CD14-positive monocyte (primary cell): ENCODE data around the gene CDH23. TPM values are rescaled to one million over a fixed set of nuclear protein-coding genes. Genes with fewer than 3 reads are reported as not detected.

ENCODE experiments used
- DNase-seq, 3 donors: peaks; one replicate each; pipeline ENCODE4 v3.0.0-alpha.2; 2011 to 2022
- H2AFZ ChIP-seq: 2 replicates; pipeline ENCODE4 v1.6.0; 2012; ENCODE audit warnings: mild to moderate bottlenecking, low read depth, low read length, inconsistent platforms; ENCODE audit not compliant: insufficient read depth, poor library complexity, severe bottlenecking
- H3K27ac ChIP-seq, 2 donors: 1 replicate in 1 of 2; 2 replicates in 1 of 2; pipeline ENCODE4 v1.5.1; 2012 to 2013; ENCODE audit warnings: low read length in 2 of 2, control low read depth in 1 of 2, inconsistent platforms in 1 of 2, low read depth in 1 of 2, mild to moderate bottlenecking in 1 of 2
- H3K27me3 ChIP-seq, 2 donors: one replicate each; pipeline versions ENCODE4 v1.6.0 to v1.6.1; 2011 to 2013; ENCODE audit warnings: low read length in 2 of 2; ENCODE audit not compliant: control insufficient read depth in 2 of 2, insufficient read depth in 2 of 2
- H3K36me3 ChIP-seq, 2 donors: replicated peaks in 1 of 2; 1 replicate in 1 of 2; 2 replicates in 1 of 2; pipeline versions ENCODE4 v1.5.1 to v1.6.1; 2012 to 2013; ENCODE audit warnings: low read length in 2 of 2, control low read depth in 1 of 2, inconsistent platforms in 1 of 2, mild to moderate bottlenecking in 1 of 2; ENCODE audit not compliant: insufficient read depth in 2 of 2, control insufficient read depth in 1 of 2
- H3K4me1 ChIP-seq, 2 donors: 1 replicate in 1 of 2; 2 replicates in 1 of 2; pipeline versions ENCODE4 v1.5.1 to v1.6.1; 2012 to 2013; ENCODE audit warnings: low read length in 2 of 2, control low read depth in 1 of 2, inconsistent platforms in 1 of 2, mild to moderate bottlenecking in 1 of 2, moderate library complexity in 1 of 2; ENCODE audit not compliant: insufficient read depth in 2 of 2, control insufficient read depth in 1 of 2
- H3K4me2 ChIP-seq: replicated peaks from 2 replicates; pipeline ENCODE3; 2012; ENCODE audit warnings: low read length, moderate library complexity, mild to moderate bottlenecking; ENCODE audit not compliant: poor library complexity, severe bottlenecking; ENCODE audit errors: extremely low read depth
- H3K4me3 ChIP-seq, 3 experiments: fragments of 200-600 bp in 1 of 3; sonication (generic) in 1 of 3; replicated peaks in 1 of 3; 1 replicate in 2 of 3; 2 replicates in 1 of 3; pipeline ENCODE4 v1.5.1; 2011 to 2013; ENCODE audit warnings: low read length in 3 of 3, mild to moderate bottlenecking in 3 of 3, control low read depth in 2 of 3, low read depth in 2 of 3, inconsistent platforms in 1 of 3, moderate library complexity in 1 of 3
- H3K79me2 ChIP-seq: 2 replicates; pipeline ENCODE4 v1.6.0; 2012; ENCODE audit warnings: mild to moderate bottlenecking, control low read depth, inconsistent platforms, low read length, moderate library complexity; ENCODE audit not compliant: insufficient read depth
- H3K9ac ChIP-seq: 2 replicates; pipeline ENCODE4 v1.6.0; 2017; ENCODE audit warnings: low read length, mild to moderate bottlenecking; ENCODE audit not compliant: insufficient read depth, poor library complexity, severe bottlenecking
- H3K9me3 ChIP-seq, 2 donors: replicated peaks in 1 of 2; 1 replicate in 1 of 2; 2 replicates in 1 of 2; pipeline versions ENCODE4 v1.5.1 to v1.6.1; 2012 to 2013; ENCODE audit warnings: low read length in 2 of 2, control low read depth in 1 of 2; ENCODE audit not compliant: control insufficient read depth in 1 of 2, insufficient read depth in 1 of 2
- H4K20me1 ChIP-seq: 2 replicates; pipeline ENCODE4 v1.6.0; 2012; ENCODE audit warnings: mild to moderate bottlenecking, low read length, control low read depth, moderate library complexity; ENCODE audit not compliant: insufficient read depth
- H3K27ac Mint-ChIP-seq, 7 donors: one replicate each; pipeline ENCODE4 v1.8.0; 2020; ENCODE audit warnings: mild to moderate bottlenecking in 7 of 7, mixed read lengths in 7 of 7, moderate library complexity in 6 of 7, inconsistent platforms in 2 of 7
- H3K27me3 Mint-ChIP-seq, 3 donors: one replicate each; pipeline ENCODE4 v1.8.0; 2021 to 2022; ENCODE audit warnings: low read depth in 3 of 3, mild to moderate bottlenecking in 3 of 3, mixed read lengths in 3 of 3, moderate library complexity in 3 of 3, inconsistent platforms in 1 of 3
- H3K36me3 Mint-ChIP-seq, 2 donors: one replicate each; pipeline ENCODE4 v1.8.0; 2020; ENCODE audit warnings: mixed read lengths in 2 of 2, inconsistent platforms in 1 of 2, mild to moderate bottlenecking in 1 of 2
- H3K4me1 Mint-ChIP-seq: one replicate; pipeline ENCODE4 v1.8.0; 2020; ENCODE audit warnings: mild to moderate bottlenecking, mixed read lengths
- H3K4me3 Mint-ChIP-seq, 2 donors: one replicate each; pipeline ENCODE4 v1.8.0; 2020; ENCODE audit warnings: mild to moderate bottlenecking in 2 of 2, mixed read lengths in 2 of 2, moderate library complexity in 1 of 2
- H3K9me3 Mint-ChIP-seq, 7 donors: one replicate each; pipeline ENCODE4 v1.8.0; 2020 to 2022; ENCODE audit warnings: mixed read lengths in 7 of 7, mild to moderate bottlenecking in 6 of 7, moderate library complexity in 6 of 7, inconsistent platforms in 2 of 7
- CTCF ChIP-seq: fragments of 200-600 bp; IDR thresholded peaks from one replicate; pipeline ENCODE4 v1.8.0; 2022; ENCODE audit warnings: antibody characterized with exemption, mild to moderate bottlenecking
- WGBS: methylation state at CpG from one replicate; pipeline ENCODE4 v1.1.5; 2013; ENCODE audit warnings: missing lambda C conversion rate; ENCODE audit not compliant: insufficient coverage; 5-methylcytosine and 5-hydroxymethylcytosine counted together
- intact Hi-C, 2 donors: fragments of 100-400 bp; cut with micrococcal nuclease; formaldehyde crosslinking; loops; one replicate each; pipeline versions ENCODE4 v1.15.0 to v1.15.1; 2023
- polyA plus RNA-seq, 3 donors: library from polyadenylated mRNA; depleted of rRNA in 1 of 3; unstranded in 2 of 3; stranded (reverse) in 1 of 3; fragments of 300-500 nt in 2 of 3; fragments of >200 nt in 1 of 3; fragmentation: Illumina TruSeq in 2 of 3; gene quantifications; 1 replicate in 2 of 3; 2 replicates in 1 of 3; pipeline ENCODE4 v1.2.3, GENCODE V29; 2012 to 2021

Gene CDH23
- polyA plus RNA-seq, 3 donors, result 8.2 to 36.2 (median 10.5) TPM

GRCh38 chr10:71351087-71351486, 45.6 kb upstream of the CDH23 start:
- no peak for TF ChIP-seq CTCF
- intact Hi-C loops, result no loop called here
- Histone ChIP-seq H3K9me3 (no peaks in the 10 kb centered on the region), H3K79me2 (no peaks in the 10 kb centered on the region), H3K36me3 (peaks cover 74 to 95% of the 10 kb centered on the region in 2 donors), H3K4me2 (no peak overlapping the region), H3K9ac (no peak overlapping the region), H2AFZ (no peak overlapping the region), H3K4me3 (no peak overlapping the region), H4K20me1 (peaks cover 6% of the 10 kb centered on the region), H3K27ac (peak overlapping the region; percentile 23 to 43), H3K27me3 (no peaks in the 10 kb centered on the region), H3K4me1 (peaks cover 22% of the 10 kb centered on the region in 2 donors)
- DNase-seq, result no peak
- Mint-ChIP-seq H3K36me3 (peaks cover 85 to 93% of the 10 kb centered on the region in 2 donors), H3K9me3 (no peaks in the 10 kb centered on the region), H3K27ac (peak overlapping the region in 3 of 7 donors; percentile 10 to 76 (median 26)), H3K4me1 (peaks cover 27% of the 10 kb centered on the region), H3K4me3 (no peak overlapping the region), H3K27me3 (peaks cover 0 to 3% (median 2%) of the 10 kb centered on the region in 3 donors)
- WGBS, result 94% methylated on average over 6 of the region's 6 CpGs

GRCh38 chr10:71351628-71352319, 44.9 kb upstream of the CDH23 start:
- peak overlapping the region; percentile 39 for H3K4me2 ChIP-seq
- peaks cover 22% of the 10 kb centered on the region in 2 donors for H3K4me1 ChIP-seq
- H3K79me2 ChIP-seq, result no peaks in the 10 kb centered on the region
- H3K27ac ChIP-seq, result peak overlapping the region; percentile 23 to 43
- H3K36me3 ChIP-seq, result peaks cover 77 to 97% of the 10 kb centered on the region in 2 donors
- H3K9me3 ChIP-seq, result no peaks in the 10 kb centered on the region
- 79% methylated on average over 12 of the region's 14 CpGs for WGBS
- H3K4me1 Mint-ChIP-seq, result peaks cover 27% of the 10 kb centered on the region
- peak in 2 of 3 donors; percentile 47 to 53 for DNase-seq
- H3K4me3 Mint-ChIP-seq, result peak overlapping the region in 1 of 2 donors; percentile 15
- H4K20me1 ChIP-seq, result peaks cover 6% of the 10 kb centered on the region
- H2AFZ ChIP-seq, result no peak overlapping the region
- H3K27me3 Mint-ChIP-seq, result peaks cover 0 to 3% (median 2%) of the 10 kb centered on the region in 3 donors
- H3K36me3 Mint-ChIP-seq, result peaks cover 88 to 95% of the 10 kb centered on the region in 2 donors
- peak overlapping the region in 1 of 3 experiments; percentile 17 for H3K4me3 ChIP-seq
- no peak for TF ChIP-seq CTCF
- intact Hi-C loops, result no loop called here
- H3K9ac ChIP-seq, result no peak overlapping the region
- no peaks in the 10 kb centered on the region for H3K9me3 Mint-ChIP-seq
- H3K27ac Mint-ChIP-seq, result peak overlapping the region in 6 of 7 donors; percentile 26 to 80 (median 68)
- no peaks in the 10 kb centered on the region for H3K27me3 ChIP-seq
